ENCODE data around the gene RRP12. TPM values are rescaled to one million over a fixed set of nuclear protein-coding genes. Genes with fewer than 3 reads are reported as not detected.

Gene RRP12
- total and polyA plus RNA-seq, 9 of the 15 experiments (the other 6 are each of a cell fraction or from before 2014, with no cell fraction given): 4.6 to 68.2 (median 21.8) TPM

DNA sequence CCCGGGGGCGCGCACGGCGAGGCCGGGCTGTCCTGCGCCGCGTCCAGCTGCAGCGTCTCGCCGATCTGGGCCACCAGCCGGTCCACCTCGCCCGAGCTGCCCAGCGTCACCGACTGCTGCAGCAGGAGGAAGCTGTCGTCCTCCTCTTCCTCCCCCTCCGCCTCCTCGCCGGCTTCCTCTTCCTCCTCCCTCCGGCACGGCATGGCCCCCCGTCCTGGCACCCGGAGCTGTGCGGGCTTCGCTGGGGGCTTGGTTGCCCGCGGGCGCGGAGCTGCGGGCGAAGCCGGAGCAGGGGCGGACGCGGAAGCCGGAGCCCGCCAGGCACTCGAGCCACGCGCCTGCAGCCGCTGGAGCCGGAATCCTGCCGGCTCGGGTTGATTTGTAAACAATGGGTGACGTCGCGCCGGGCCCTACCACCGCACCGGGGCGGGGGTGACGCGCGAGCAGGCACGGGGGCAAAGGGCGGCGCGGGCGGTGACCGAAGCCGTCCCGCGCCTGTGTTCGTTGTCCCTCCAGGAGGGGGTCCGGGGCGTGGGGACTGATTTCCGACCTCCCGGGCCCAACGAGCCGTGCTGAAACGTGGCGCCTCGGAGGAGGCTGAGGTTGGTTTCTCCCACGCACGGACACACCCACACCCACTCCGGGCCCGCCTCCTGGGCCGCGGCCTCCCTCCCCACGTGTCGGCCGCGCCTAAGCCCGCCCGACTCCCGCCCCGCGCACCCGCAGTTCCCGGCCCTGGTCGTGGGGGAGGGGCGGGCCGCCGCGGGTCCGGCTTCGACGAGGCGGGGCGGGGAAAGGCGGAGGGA is 66.6 kb downstream of the RRP12 start, which contains the start of gene FRAT2 (continued):
- peak; percentile 91 for TF ChIP-seq BHLHE40 (IDR thresholded peaks at IDR 0.05; ENCODE audit: low read length)
- TF ChIP-seq MEF2A (IDR thresholded peaks at IDR 0.05; ENCODE audit: control insufficient read depth, low read depth, low read length): no peak
- TF ChIP-seq KLF1 (tag; IDR thresholded peaks at IDR 0.05): peak; percentile 63; the same call in 1 of the 2 replicates
- peak; percentile 34 for TF ChIP-seq KDM5B (IDR thresholded peaks at IDR 0.05; ENCODE audit: insufficient replicate concordance, low read depth, low read length)
- no peak for TF ChIP-seq DMBX1 (CRISPR knock-in tag; IDR thresholded peaks at IDR 0.05; ENCODE audit: borderline replicate concordance)
- TF ChIP-seq NFE2L1 (tag; IDR thresholded peaks at IDR 0.05; ENCODE audit: borderline replicate concordance, low read depth): no peak
- TF ChIP-seq SP2 (IDR thresholded peaks at IDR 0.05; ENCODE audit: extremely low read depth, low read depth, low read length, poor library complexity, severe bottlenecking): no peak
- peak; percentile 58 for TF ChIP-seq HMGN3 (IDR thresholded peaks at IDR 0.05; ENCODE audit: borderline replicate concordance, extremely low read depth, insufficient read length, low read depth, low read length)
- TF ChIP-seq, protein P1, sequence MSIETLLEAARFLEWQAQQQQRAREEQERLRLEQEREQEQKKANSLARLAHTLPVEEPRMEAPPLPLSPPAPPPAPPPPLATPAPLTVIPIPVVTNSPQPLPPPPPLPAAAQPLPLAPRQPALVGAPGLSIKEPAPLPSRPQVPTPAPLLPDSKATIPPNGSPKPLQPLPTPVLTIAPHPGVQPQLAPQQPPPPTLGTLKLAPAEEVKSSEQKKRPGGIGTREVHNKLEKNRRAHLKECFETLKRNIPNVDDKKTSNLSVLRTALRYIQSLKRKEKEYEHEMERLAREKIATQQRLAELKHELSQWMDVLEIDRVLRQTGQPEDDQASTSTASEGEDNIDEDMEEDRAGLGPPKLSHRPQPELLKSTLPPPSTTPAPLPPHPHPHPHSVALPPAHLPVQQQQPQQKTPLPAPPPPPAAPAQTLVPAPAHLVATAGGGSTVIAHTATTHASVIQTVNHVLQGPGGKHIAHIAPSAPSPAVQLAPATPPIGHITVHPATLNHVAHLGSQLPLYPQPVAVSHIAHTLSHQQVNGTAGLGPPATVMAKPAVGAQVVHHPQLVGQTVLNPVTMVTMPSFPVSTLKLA (conservative IDR thresholded peaks at IDR 0.05): peak; percentile 99 to 100
- TF ChIP-seq CBFA2T3 (IDR thresholded peaks at IDR 0.05): peak; percentile 6; the same call in 1 of the 2 replicates
- TF ChIP-seq ELF2 (CRISPR knock-in tag; IDR thresholded peaks at IDR 0.05): peak; percentile 68
- TF ChIP-seq SAP30 (IDR thresholded peaks at IDR 0.05; ENCODE audit: borderline replicate concordance, insufficient read depth, low read depth, low read length, poor library complexity, severe bottlenecking): peak; percentile 92
- TF ChIP-seq CREM (IDR thresholded peaks at IDR 0.05; ENCODE audit: low read depth): peak; percentile 84
- TF ChIP-seq, protein P2, sequence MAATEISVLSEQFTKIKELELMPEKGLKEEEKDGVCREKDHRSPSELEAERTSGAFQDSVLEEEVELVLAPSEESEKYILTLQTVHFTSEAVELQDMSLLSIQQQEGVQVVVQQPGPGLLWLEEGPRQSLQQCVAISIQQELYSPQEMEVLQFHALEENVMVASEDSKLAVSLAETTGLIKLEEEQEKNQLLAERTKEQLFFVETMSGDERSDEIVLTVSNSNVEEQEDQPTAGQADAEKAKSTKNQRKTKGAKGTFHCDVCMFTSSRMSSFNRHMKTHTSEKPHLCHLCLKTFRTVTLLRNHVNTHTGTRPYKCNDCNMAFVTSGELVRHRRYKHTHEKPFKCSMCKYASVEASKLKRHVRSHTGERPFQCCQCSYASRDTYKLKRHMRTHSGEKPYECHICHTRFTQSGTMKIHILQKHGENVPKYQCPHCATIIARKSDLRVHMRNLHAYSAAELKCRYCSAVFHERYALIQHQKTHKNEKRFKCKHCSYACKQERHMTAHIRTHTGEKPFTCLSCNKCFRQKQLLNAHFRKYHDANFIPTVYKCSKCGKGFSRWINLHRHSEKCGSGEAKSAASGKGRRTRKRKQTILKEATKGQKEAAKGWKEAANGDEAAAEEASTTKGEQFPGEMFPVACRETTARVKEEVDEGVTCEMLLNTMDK (IDR thresholded peaks at IDR 0.05; ENCODE audit: borderline replicate concordance, insufficient read depth, low read depth, low read length, poor library complexity, severe bottlenecking): no peak
- TF ChIP-seq, protein P3, sequence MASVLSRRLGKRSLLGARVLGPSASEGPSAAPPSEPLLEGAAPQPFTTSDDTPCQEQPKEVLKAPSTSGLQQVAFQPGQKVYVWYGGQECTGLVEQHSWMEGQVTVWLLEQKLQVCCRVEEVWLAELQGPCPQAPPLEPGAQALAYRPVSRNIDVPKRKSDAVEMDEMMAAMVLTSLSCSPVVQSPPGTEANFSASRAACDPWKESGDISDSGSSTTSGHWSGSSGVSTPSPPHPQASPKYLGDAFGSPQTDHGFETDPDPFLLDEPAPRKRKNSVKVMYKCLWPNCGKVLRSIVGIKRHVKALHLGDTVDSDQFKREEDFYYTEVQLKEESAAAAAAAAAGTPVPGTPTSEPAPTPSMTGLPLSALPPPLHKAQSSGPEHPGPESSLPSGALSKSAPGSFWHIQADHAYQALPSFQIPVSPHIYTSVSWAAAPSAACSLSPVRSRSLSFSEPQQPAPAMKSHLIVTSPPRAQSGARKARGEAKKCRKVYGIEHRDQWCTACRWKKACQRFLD (CRISPR knock-in tag; IDR thresholded peaks at IDR 0.05): 0 out of 2 replicates have a peak, but pooled peaks have one; percentile 72
- no peak for TF ChIP-seq NR2C2 (CRISPR knock-in tag; IDR thresholded peaks at IDR 0.05)
- TF ChIP-seq NR2C2 (tag; IDR thresholded peaks at IDR 0.05): peak; percentile 57
- TF ChIP-seq MTA3 (IDR thresholded peaks at IDR 0.05; ENCODE audit: borderline replicate concordance): peak; percentile 76; the same call in 1 of the 2 replicates
- TF ChIP-seq EGR1 (conservative IDR thresholded peaks at IDR 0.05): peak; percentile 80
- peak; percentile 34 for TF ChIP-seq NCOR1 (IDR thresholded peaks at IDR 0.05)
- peak; percentile 31; the same call in 1 of the 2 replicates for TF ChIP-seq NR3C1 (CRISPR knock-in tag; IDR thresholded peaks at IDR 0.05)
- no peak for TF ChIP-seq PHF21A (IDR thresholded peaks at IDR 0.05; ENCODE audit: borderline replicate concordance, low read depth)

Measured in K562 (cell line).